Spinal cord (tissue), 10 donors: ENCODE data around the gene NDUFB10. TPM values are rescaled to one million over a fixed set of nuclear protein-coding genes. Genes with fewer than 3 reads are reported as not detected.

Source experiments
- DNase-seq, 6 donors: peaks; one replicate each; pipeline versions ENCODE4 v3.0.0 to v3.0.0-alpha.2; 2013 to 2015; ENCODE audit warnings: low spot score in 6 of 6, low read depth in 4 of 6
- H3K27ac ChIP-seq: one replicate; pipeline ENCODE4 v1.5.1; 2013; ENCODE audit warnings: low read depth, low read length, control low read depth
- H3K27me3 ChIP-seq: one replicate; pipeline ENCODE4 v1.6.1; 2013; ENCODE audit warnings: low read length; ENCODE audit not compliant: control insufficient read depth, insufficient read depth
- H3K36me3 ChIP-seq: one replicate; pipeline ENCODE4 v1.6.1; 2013; ENCODE audit warnings: low read length; ENCODE audit not compliant: control insufficient read depth, insufficient read depth
- H3K4me1 ChIP-seq: one replicate; pipeline ENCODE4 v1.6.1; 2013; ENCODE audit warnings: low read length; ENCODE audit not compliant: control insufficient read depth, insufficient read depth
- H3K4me3 ChIP-seq: one replicate; pipeline ENCODE4 v1.5.1; 2013; ENCODE audit warnings: low read depth, low read length, control low read depth
- H3K9me3 ChIP-seq: one replicate; pipeline ENCODE4 v1.6.1; 2013; ENCODE audit warnings: low read length; ENCODE audit not compliant: control insufficient read depth, insufficient read depth
- WGBS: methylation state at CpG from one replicate; pipeline ENCODE4 v1.1.5; 2013; ENCODE audit warnings: missing lambda C conversion rate; ENCODE audit not compliant: insufficient coverage; 5-methylcytosine and 5-hydroxymethylcytosine counted together
- polyA plus RNA-seq, 2 donors: library from polyadenylated mRNA; unstranded; fragments of 120-200 nt; gene quantifications; one replicate each; pipeline ENCODE4 v1.2.1, GENCODE V29; 2013; ENCODE audit not compliant: insufficient read length in 2 of 2
- total RNA-seq, 2 donors: library from RNA; depleted of rRNA in 1 of 2; stranded (reverse); fragments of 120-200 nt in 1 of 2; fragments of >200 nt in 1 of 2; gene quantifications; one replicate each; pipeline versions ENCODE4 v1.2.3 to v1.2.4, GENCODE V29; 2013 to 2014
- donor health status: healthy.

Gene NDUFB10
- total and polyA plus RNA-seq, 4 donors: 78.7 to 178 (median 158) TPM

DNA sequence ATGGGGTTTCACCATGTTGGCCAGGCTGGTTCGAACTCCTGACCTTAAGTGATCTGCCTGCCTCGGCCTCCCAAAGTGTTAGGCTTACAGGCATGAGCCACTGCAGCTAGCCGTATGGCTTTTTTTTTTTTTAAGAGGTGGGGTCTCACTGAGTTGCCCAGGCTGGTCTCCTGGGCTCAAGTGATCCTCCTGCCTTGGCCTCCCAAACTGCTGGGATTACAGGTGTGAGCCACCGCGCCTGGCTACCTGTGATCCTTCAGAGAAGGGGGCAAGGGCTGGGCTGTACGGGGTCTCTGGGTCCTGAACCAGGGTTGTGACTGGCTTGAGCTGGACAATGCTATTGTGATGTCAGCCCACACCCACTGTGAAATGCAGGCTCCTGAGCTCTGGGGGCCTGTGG, 7.1 kb downstream of the NDUFB10 start, which contains the start of gene RNF151:
RNF151 (plus strand) TSS at position 397 of the 400 bp plus-strand sequence. CDS start 26 bp downstream, outside the sequence.
- WGBS: 96% methylated on average over 6 of the region's 6 CpGs
- Histone ChIP-seq H3K4me1 (peaks cover 39% of the 10 kb centered on the region), H3K27ac (peak within 1 kb of the TSS; percentile 92)

DNA sequence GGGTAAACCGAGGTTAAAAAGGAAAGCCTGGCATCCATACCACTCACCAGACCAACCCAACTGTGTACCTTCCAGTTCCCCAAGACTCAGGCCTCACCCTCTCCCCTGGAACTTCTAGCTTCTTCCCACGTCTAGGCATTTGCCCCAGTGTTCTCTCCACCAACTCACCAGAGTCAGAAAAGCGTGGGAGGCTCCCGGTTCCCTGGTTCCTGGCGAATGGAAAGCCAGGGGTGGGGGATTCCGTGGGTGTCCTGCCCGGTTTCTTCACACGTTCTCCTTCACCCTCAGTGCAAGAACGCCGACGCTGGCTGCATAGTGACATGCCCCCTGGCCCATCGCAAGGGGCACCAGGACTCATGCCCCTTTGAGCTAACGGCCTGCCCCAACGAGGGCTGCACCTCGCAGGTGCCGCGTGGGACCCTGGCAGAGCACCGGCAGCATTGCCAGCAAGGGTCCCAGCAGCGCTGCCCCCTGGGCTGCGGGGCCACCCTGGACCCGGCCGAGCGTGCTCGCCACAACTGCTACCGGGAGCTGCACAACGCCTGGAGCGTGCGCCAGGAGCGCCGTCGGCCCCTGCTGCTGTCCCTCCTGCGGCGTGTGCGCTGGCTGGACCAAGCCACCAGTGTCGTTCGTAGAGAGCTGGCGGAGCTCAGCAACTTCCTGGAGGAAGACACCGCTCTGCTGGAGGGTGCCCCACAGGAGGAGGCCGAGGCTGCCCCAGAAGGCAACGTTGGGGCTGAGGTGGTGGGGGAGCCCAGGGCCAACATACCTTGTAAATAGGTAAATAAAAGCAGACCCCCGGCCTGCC, 9.0 kb downstream of the NDUFB10 start:
- H3K27ac ChIP-seq: no peak overlapping the region
- H3K27me3 ChIP-seq: no peaks in the 10 kb centered on the region
- no peak overlapping the region for H3K4me3 ChIP-seq
- DNase-seq: no peak
- H3K9me3 ChIP-seq: no peaks in the 10 kb centered on the region
- H3K4me1 ChIP-seq: peaks cover 44% of the 10 kb centered on the region
- H3K36me3 ChIP-seq: peaks cover 26% of the 10 kb centered on the region
- 87% methylated on average over 39 of the region's 41 CpGs for WGBS

More for the DNA sequence above, 7.1 kb downstream of the NDUFB10 start, which contains the start of gene RNF151:
- DNase-seq: no peak
- no peaks in the 10 kb centered on the region for H3K27me3 ChIP-seq
- no peaks in the 10 kb centered on the region for H3K9me3 ChIP-seq
- peaks cover 39% of the 10 kb centered on the region for H3K36me3 ChIP-seq
- peak within 1 kb of the TSS; percentile 86 for H3K4me3 ChIP-seq

DNA sequence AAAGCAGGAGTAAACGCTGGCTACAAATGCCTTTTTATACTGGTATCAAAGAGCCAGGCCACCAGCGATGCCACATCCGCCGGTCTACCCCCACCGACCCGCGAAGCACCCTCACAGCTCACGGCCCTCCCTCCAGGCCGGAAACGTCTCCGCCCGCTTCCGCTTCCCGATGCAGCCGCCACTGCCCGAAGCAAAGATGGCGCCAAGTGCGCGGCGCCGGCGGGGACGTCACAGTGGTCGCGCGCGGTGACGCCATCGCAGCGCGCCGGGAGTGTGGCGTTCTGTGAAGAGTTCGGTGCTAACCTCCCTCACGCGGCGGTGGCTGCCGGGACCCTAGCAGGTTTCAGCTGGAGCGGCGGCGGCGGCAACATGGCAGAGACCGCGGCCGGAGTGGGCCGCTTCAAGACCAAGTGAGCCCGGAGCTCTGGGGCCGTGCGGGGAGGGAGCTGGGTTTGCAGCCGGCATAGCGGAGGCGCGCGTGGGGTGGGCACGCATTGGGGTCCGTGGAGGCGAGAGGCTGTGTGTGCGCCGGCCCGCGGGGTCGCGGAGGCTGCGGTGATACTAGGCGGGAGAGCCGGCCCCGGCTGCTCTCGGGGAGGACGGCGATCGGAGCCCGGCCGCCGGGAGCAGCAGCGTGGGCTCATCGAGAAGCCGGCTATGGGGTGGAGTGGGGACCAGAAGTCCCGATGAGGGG, 12.6 kb downstream of the NDUFB10 start, which contains the start of gene TBL3:
TBL3 (plus strand) TSS at position 258 of the 694 bp plus-strand sequence; CDS start at position 370, 112 bp downstream.
- WGBS: under 1% methylated on average over 77 of the region's 78 CpGs
- H3K27me3 ChIP-seq: peaks cover 3% of the 10 kb centered on the region
- H3K36me3 ChIP-seq: peaks cover 48% of the 10 kb centered on the region
- peak; percentile 88 to 98 (median 95) for DNase-seq
- no peaks in the 10 kb centered on the region for H3K9me3 ChIP-seq
- peak within 1 kb of the TSS; percentile 96 for H3K27ac ChIP-seq
- peaks cover 29% of the 10 kb centered on the region for H3K4me1 ChIP-seq
- H3K4me3 ChIP-seq: peak within 1 kb of the TSS; percentile 96

DNA sequence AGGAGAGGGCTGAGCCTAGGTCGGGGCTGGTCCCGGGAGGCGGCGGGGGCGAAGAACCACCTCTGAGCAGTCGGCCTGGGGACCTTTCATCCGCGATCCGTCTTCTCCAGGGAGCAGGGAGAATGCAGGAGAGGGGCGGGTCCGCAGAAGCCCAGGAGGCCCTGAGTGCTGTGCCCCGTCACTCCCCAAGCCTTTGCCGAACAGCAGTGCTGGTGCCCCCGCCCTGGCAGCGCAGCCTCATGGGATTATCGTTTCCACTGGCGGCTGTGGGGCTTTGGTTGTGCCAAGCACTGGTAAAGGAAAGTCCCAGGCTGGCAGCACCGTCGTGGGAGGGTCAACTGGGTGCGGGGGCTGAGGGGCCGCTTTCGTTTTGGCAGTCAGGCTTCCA, 13.1 kb downstream of the NDUFB10 start:
- DNase-seq: no peak
- Histone ChIP-seq H3K9me3 (no peaks in the 10 kb centered on the region), H3K4me3 (peak overlapping the region; percentile 96), H3K36me3 (peaks cover 48% of the 10 kb centered on the region), H3K27me3 (peaks cover 6% of the 10 kb centered on the region), H3K27ac (no peak overlapping the region), H3K4me1 (peaks cover 29% of the 10 kb centered on the region)
- 5% methylated on average over 22 of the region's 22 CpGs for WGBS

- WGBS: 92% methylated on average over 16 of the region's 16 CpGs
- no peak overlapping the region for H3K4me3 ChIP-seq
- H3K9me3 ChIP-seq: no peaks in the 10 kb centered on the region
- H3K27ac ChIP-seq: no peak overlapping the region
- H3K4me1 ChIP-seq: peaks cover 29% of the 10 kb centered on the region
- DNase-seq: no peak
- peaks cover 15% of the 10 kb centered on the region for H3K27me3 ChIP-seq
- H3K36me3 ChIP-seq: peaks cover 55% of the 10 kb centered on the region
Observed at GRCh38 chr16:1973461-1974156, 14.3 kb downstream of the NDUFB10 start.

GRCh38 chr16:1974157-1975070, 15.1 kb downstream of the NDUFB10 start:
- DNase-seq: no peak
- no peak overlapping the region for H3K27ac ChIP-seq
- peaks cover 61% of the 10 kb centered on the region for H3K36me3 ChIP-seq
- no peaks in the 10 kb centered on the region for H3K9me3 ChIP-seq
- no peak overlapping the region for H3K4me3 ChIP-seq
- H3K4me1 ChIP-seq: peaks cover 30% of the 10 kb centered on the region
- WGBS: 97% methylated on average over 29 of the region's 42 CpGs
- peaks cover 21% of the 10 kb centered on the region for H3K27me3 ChIP-seq

- no peak overlapping the region for H3K4me3 ChIP-seq
- H3K9me3 ChIP-seq: no peaks in the 10 kb centered on the region
- H3K27me3 ChIP-seq: peaks cover 33% of the 10 kb centered on the region
- H3K27ac ChIP-seq: no peak overlapping the region
- peaks cover 72% of the 10 kb centered on the region for H3K36me3 ChIP-seq
- no peak for DNase-seq
- peaks cover 40% of the 10 kb centered on the region for H3K4me1 ChIP-seq
- WGBS: 96% methylated on average over 31 of the region's 33 CpGs
Observed at GRCh38 chr16:1975432-1976215, 16.3 kb downstream of the NDUFB10 start.

- 94% methylated on average over 8 of the region's 8 CpGs for WGBS
- no peak overlapping the region for H3K27ac ChIP-seq
- DNase-seq: no peak
- H3K27me3 ChIP-seq: peaks cover 38% of the 10 kb centered on the region
- peaks cover 40% of the 10 kb centered on the region for H3K4me1 ChIP-seq
- no peaks in the 10 kb centered on the region for H3K9me3 ChIP-seq
- no peak overlapping the region for H3K4me3 ChIP-seq
- H3K36me3 ChIP-seq: peaks cover 74% of the 10 kb centered on the region
Observed at GRCh38 chr16:1976216-1976520, 16.8 kb downstream of the NDUFB10 start.
